ENCODE measurements around the gene BCL11B. TPM values are rescaled to one million over a fixed set of nuclear protein-coding genes. Genes with fewer than 3 reads are reported as not detected.

The BCL11B gene
- total and polyA plus RNA-seq, 2 donors (not counting 1 experiment from before 2014, with no cell fraction given): 0.33 to 0.42 TPM

- H3K79me2 ChIP-seq (ENCODE audit: control insufficient read depth, insufficient read depth, low read length): no peaks in the 10 kb centered on the region
- TF ChIP-seq EZH2 (IDR thresholded peaks at IDR 0.05; ENCODE audit: borderline replicate concordance, insufficient read depth, low read depth, low read length, poor library complexity, severe bottlenecking): no peak
- TF ChIP-seq, protein P1, sequence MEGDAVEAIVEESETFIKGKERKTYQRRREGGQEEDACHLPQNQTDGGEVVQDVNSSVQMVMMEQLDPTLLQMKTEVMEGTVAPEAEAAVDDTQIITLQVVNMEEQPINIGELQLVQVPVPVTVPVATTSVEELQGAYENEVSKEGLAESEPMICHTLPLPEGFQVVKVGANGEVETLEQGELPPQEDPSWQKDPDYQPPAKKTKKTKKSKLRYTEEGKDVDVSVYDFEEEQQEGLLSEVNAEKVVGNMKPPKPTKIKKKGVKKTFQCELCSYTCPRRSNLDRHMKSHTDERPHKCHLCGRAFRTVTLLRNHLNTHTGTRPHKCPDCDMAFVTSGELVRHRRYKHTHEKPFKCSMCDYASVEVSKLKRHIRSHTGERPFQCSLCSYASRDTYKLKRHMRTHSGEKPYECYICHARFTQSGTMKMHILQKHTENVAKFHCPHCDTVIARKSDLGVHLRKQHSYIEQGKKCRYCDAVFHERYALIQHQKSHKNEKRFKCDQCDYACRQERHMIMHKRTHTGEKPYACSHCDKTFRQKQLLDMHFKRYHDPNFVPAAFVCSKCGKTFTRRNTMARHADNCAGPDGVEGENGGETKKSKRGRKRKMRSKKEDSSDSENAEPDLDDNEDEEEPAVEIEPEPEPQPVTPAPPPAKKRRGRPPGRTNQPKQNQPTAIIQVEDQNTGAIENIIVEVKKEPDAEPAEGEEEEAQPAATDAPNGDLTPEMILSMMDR (IDR thresholded peaks at IDR 0.05): no peak
- no peaks in the 10 kb centered on the region for H3K9me3 Mint-ChIP-seq (ENCODE audit: insufficient read depth)
- WGBS (ENCODE audit: insufficient coverage): 61% methylated on average over 5 of the region's 15 CpGs
- H3K4me1 Mint-ChIP-seq: no peaks in the 10 kb centered on the region
- no peak overlapping the region for H3K4me3 ChIP-seq (ENCODE audit: control extremely low read depth in 1 of 5, extremely low read depth in 1 of 5, insufficient read depth in 1 of 5, low read depth in 2 of 5, low read length in 4 of 5)
- no peaks in the 10 kb centered on the region for H3K36me3 ChIP-seq (replicated peaks in 1 of 2; ENCODE audit: control extremely low read depth in 1 of 2, control insufficient read depth in 1 of 2, extremely low read depth in 1 of 2, insufficient read depth in 2 of 2, low read length in 1 of 2)
- no peak overlapping the region for H3K4me2 ChIP-seq (replicated peaks; ENCODE audit: low read depth, low read length, poor library complexity, severe bottlenecking)
- no peaks in the 10 kb centered on the region for H4K20me1 ChIP-seq (ENCODE audit: control insufficient read depth, insufficient read depth, low read length, poor library complexity, severe bottlenecking)
- no peak overlapping the region for H3K27ac ChIP-seq (ENCODE audit: low read length in 2 of 2)
- no peak overlapping the region for H3K4me3 Mint-ChIP-seq
- intact Hi-C loops (cut with micrococcal nuclease): no loop called here
- H2AFZ ChIP-seq (ENCODE audit: insufficient read depth, low read depth, low read length, poor library complexity, severe bottlenecking): no peak overlapping the region
- no peak overlapping the region for H3K27ac Mint-ChIP-seq
- no peaks in the 10 kb centered on the region for H3K27me3 Mint-ChIP-seq
- ChIA-PET POLR2A (no interaction called here), CTCF (no interaction called here)
- H3K9ac ChIP-seq (ENCODE audit: low read length): no peak overlapping the region
- ATAC-seq (ENCODE audit: low read depth): no peak
- no peak for DNase-seq
- no peaks in the 10 kb centered on the region for H3K4me1 ChIP-seq (ENCODE audit: control insufficient read depth in 2 of 2, insufficient read depth in 2 of 2, low read length in 2 of 2)
- peaks cover 0 to 28% (median 0%) of the 10 kb centered on the region in 3 donors for H3K9me3 ChIP-seq (ENCODE audit: control extremely low read depth in 1 of 3, control insufficient read depth in 2 of 3, insufficient read depth in 1 of 3, low read length in 2 of 3)
- H3K27me3 ChIP-seq (replicated peaks in 1 of 4; ENCODE audit: control extremely low read depth in 1 of 4, control insufficient read depth in 3 of 4, insufficient read depth in 4 of 4, low read length in 3 of 4): no peaks in the 10 kb centered on the region
These were observed 76.2 kb downstream of the BCL11B start for GRCh38 chr14:99195602-99196309.

DNA sequence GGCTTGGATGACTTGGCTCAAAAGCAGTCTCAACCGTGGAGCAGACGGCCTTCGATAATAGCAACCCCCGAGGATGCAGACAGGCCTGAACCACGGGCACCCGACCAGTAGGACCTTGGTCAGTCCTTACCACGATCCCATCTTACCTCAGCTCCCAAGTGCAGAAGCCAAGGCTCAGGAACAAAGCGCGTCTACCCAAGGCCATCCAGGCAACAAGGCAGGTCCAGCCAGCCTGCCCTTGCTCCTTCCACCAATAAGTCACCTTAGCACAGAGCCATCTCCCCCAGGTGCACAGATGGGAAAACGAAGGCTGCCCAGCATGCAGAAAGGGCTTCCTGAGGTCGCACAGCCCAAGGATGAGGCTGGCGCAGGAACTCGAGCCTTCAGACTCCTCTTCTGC is 77.3 kb downstream of the BCL11B start:
- POLR2A ChIA-PET: no interaction called here
- H3K4me2 ChIP-seq (replicated peaks; ENCODE audit: low read depth, low read length, poor library complexity, severe bottlenecking): no peak overlapping the region
- H3K9me3 Mint-ChIP-seq (ENCODE audit: insufficient read depth): no peaks in the 10 kb centered on the region
- no peaks in the 10 kb centered on the region for H3K27me3 Mint-ChIP-seq
- peaks cover 0 to 29% (median 0%) of the 10 kb centered on the region in 3 donors for H3K9me3 ChIP-seq (ENCODE audit: control extremely low read depth in 1 of 3, control insufficient read depth in 2 of 3, insufficient read depth in 1 of 3, low read length in 2 of 3)
- 92% methylated on average over 13 of the region's 13 CpGs for WGBS (ENCODE audit: insufficient coverage)
- no peak overlapping the region for H2AFZ ChIP-seq (ENCODE audit: insufficient read depth, low read depth, low read length, poor library complexity, severe bottlenecking)
- H3K9ac ChIP-seq (ENCODE audit: low read length): no peak overlapping the region
- TF ChIP-seq, protein P1 (IDR thresholded peaks at IDR 0.05): no peak
- no peak for TF ChIP-seq EZH2 (IDR thresholded peaks at IDR 0.05; ENCODE audit: borderline replicate concordance, insufficient read depth, low read depth, low read length, poor library complexity, severe bottlenecking)
- no peaks in the 10 kb centered on the region for H4K20me1 ChIP-seq (ENCODE audit: control insufficient read depth, insufficient read depth, low read length, poor library complexity, severe bottlenecking)
- no peaks in the 10 kb centered on the region for H3K27me3 ChIP-seq (replicated peaks in 1 of 4; ENCODE audit: control extremely low read depth in 1 of 4, control insufficient read depth in 3 of 4, insufficient read depth in 4 of 4, low read length in 3 of 4)
- H3K79me2 ChIP-seq (ENCODE audit: control insufficient read depth, insufficient read depth, low read length): no peaks in the 10 kb centered on the region
- H3K36me3 ChIP-seq (replicated peaks in 1 of 2; ENCODE audit: control extremely low read depth in 1 of 2, control insufficient read depth in 1 of 2, extremely low read depth in 1 of 2, insufficient read depth in 2 of 2, low read length in 1 of 2): no peaks in the 10 kb centered on the region
- CTCF ChIA-PET: no interaction called here
- H3K4me3 ChIP-seq (ENCODE audit: control extremely low read depth in 1 of 5, extremely low read depth in 1 of 5, insufficient read depth in 1 of 5, low read depth in 2 of 5, low read length in 4 of 5): no peak overlapping the region
- H3K4me3 Mint-ChIP-seq: no peak overlapping the region
- no peak overlapping the region for H3K27ac Mint-ChIP-seq
- ATAC-seq (ENCODE audit: low read depth) (no peak), DNase-seq (no peak)
- H3K4me1 Mint-ChIP-seq: no peaks in the 10 kb centered on the region
- no peak overlapping the region for H3K27ac ChIP-seq (ENCODE audit: low read length in 2 of 2)
- H3K4me1 ChIP-seq (ENCODE audit: control insufficient read depth in 2 of 2, insufficient read depth in 2 of 2, low read length in 2 of 2): no peaks in the 10 kb centered on the region
- intact Hi-C loops (cut with micrococcal nuclease): no loop called here
